Measurements from ENCODE around the gene RPL29. TPM values are rescaled to one million over a fixed set of nuclear protein-coding genes. Genes with fewer than 3 reads are reported as not detected.

RPL29 gene
- total and polyA plus RNA-seq, 2 donors (not counting 3 experiments of a cell fraction or from before 2014, with no cell fraction given), result 1,236 to 2,177 TPM

- DNase-seq (ENCODE audit: low read depth, low spot score) (no peak), FAIRE-seq (no peak)
- no peaks in the 10 kb centered on the region for H3K9me1 ChIP-seq (replicated peaks; ENCODE audit: control insufficient read depth, extremely low read depth, insufficient read depth, low read length)
- peaks cover 3% of the 10 kb centered on the region for H3K4me1 ChIP-seq (ENCODE audit: control insufficient read depth, extremely low read depth, insufficient read depth, low read length)
- no TSS peak for BruUV-seq (replicated peaks)
- H3K27ac ChIP-seq (ENCODE audit: insufficient read depth, low read depth, low read length), result no peak overlapping the region
- H2AFZ ChIP-seq (ENCODE audit: low read depth, low read length), result no peak overlapping the region
- dilution Hi-C loops (cut with MboI; ENCODE audit: extremely low pct_ligation_motif_present, low sequenced_read_pairs), result no loop called here
- ChIA-PET CTCF (interaction anchor here (0.6 to 1.4 kb wide), 2 partner anchors 27 to 33 kb away, joined by 3 read pairs; no protein-coding TSS in a partner anchor), POLR2A (no interaction called here)
- no peak overlapping the region for H3K4me2 ChIP-seq (ENCODE audit: insufficient read depth, low read length)
- TF ChIP-seq MAX (IDR thresholded peaks at IDR 0.05; ENCODE audit: insufficient read depth, insufficient read length) (no peak), EZH2 (IDR thresholded peaks at IDR 0.05; ENCODE audit: borderline replicate concordance, low read depth, low read length, severe bottlenecking) (no peak), FOS (IDR thresholded peaks at IDR 0.05; ENCODE audit: borderline replicate concordance, insufficient read depth, low read length) (no peak), MYC (IDR thresholded peaks at IDR 0.05; ENCODE audit: low read depth, low read length) (no peak), POLR2AphosphoS5 (IDR thresholded peaks at IDR 0.05; ENCODE audit: insufficient read depth, low read depth, low read length) (no peak), CTCF (IDR thresholded peaks at IDR 0.05; ENCODE audit: extremely low read depth in 1 of 2, insufficient read depth in 1 of 2, low read depth in 1 of 2, low read length in 2 of 2) (no peak)
- no peaks in the 10 kb centered on the region for H4K20me1 ChIP-seq (replicated peaks; ENCODE audit: control insufficient read depth, extremely low read depth, insufficient read depth, low read length)
- no peaks in the 10 kb centered on the region for H3K36me3 ChIP-seq (ENCODE audit: control insufficient read depth in 2 of 2, extremely low read depth in 1 of 2, insufficient read depth in 2 of 2, low read length in 2 of 2)
- H3K27me3 ChIP-seq (ENCODE audit: control insufficient read depth in 2 of 2, insufficient read depth in 2 of 2, low read length in 2 of 2), result no peaks in the 10 kb centered on the region
- H3K79me2 ChIP-seq (ENCODE audit: control insufficient read depth, insufficient read depth, low read length), result no peaks in the 10 kb centered on the region
- no peak overlapping the region for H3K9ac ChIP-seq (replicated peaks; ENCODE audit: extremely low read depth, insufficient read depth, low read length)
- no peaks in the 10 kb centered on the region for H3K9me3 ChIP-seq (replicated peaks; ENCODE audit: control insufficient read depth, insufficient read depth, low read length)
- intact Hi-C loops (cut with micrococcal nuclease), result no loop called here
- H3K4me3 ChIP-seq (replicated peaks in 1 of 3; ENCODE audit: insufficient read depth in 1 of 3, low read depth in 1 of 3, low read length in 3 of 3), result no peak overlapping the region
Observed at GRCh38 chr3:52019352-52020080, 23.8 kb upstream of the RPL29 start.

Data from endothelial cell of umbilical vein (primary cell).